HG02759 (cell line): ENCODE measurements around the gene USB1.

Experiments used
- ATAC-seq: cut with Tn5 transposase; IDR thresholded peaks from one replicate; pipeline ENCODE4 v1.9.1; 2021; ENCODE audit warnings: mild to moderate bottlenecking, moderate library complexity; ENCODE audit not compliant: unreplicated experiment

USB1 gene

DNA sequence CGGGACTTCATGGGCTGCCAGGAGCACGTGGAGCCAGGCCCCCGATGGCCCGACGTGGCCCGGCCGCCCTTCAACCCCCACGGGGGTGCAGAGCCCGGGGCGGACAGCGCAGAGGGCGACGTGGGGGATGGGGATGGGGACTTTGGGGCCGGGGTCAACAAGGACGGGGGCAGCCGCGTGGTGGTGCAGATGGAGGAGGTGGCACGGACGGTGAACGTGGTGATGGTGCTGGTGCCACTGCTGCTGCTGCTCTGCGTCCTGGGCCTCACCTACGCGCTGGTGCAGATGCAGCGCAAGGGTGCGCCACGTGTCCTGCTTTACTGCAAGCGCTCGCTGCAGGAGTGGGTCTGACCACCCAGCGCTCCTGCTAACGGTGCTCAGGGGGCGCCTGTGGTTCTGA lies 43.9 kb downstream of the USB1 start:
- ATAC-seq = no peak

DNA sequence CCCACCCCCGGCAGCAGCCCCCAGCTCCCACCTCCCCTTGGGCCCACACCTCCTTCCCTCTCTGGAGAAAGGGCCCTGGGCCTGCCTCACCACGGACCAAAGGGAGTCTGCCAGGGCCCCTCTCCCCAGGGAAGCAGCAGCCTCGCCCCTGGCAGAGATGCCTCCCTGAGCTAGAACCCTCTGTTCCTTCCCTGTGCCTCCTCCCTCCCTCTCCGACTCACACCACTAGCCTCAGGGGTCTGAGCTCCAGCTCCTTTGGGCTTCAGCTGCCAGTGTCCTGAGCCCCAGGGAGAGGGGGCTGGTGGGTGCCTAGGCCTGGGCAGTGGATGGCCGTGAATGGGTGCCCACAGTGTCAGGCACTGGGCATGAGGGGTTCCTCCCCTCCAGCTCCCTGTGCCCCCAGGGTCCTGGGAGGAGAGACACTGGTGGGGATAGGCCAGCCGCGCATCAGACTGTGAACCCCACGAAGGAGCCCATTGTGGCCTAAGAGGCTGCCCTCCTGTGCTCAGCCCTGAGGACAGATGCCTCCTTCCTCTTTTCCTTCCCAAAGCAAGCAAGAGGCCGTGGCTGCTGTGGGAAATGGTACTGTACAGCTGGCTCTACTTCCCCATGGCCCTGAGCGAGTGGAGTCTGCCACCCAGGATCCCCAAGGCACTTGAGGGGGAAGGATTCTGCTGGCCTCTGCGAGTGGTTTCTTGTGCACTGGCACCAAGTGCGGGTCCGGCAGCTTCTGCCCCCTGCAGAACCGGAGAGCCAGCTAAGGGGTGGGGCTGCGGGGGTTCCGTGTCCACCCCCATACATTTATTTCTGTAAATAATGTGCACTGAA lies 45.1 kb downstream of the USB1 start:
- no peak for ATAC-seq

- ATAC-seq = no peak
These were observed 45.7 kb downstream of the USB1 start for GRCh38 chr16:58046936-58047335.

DNA sequence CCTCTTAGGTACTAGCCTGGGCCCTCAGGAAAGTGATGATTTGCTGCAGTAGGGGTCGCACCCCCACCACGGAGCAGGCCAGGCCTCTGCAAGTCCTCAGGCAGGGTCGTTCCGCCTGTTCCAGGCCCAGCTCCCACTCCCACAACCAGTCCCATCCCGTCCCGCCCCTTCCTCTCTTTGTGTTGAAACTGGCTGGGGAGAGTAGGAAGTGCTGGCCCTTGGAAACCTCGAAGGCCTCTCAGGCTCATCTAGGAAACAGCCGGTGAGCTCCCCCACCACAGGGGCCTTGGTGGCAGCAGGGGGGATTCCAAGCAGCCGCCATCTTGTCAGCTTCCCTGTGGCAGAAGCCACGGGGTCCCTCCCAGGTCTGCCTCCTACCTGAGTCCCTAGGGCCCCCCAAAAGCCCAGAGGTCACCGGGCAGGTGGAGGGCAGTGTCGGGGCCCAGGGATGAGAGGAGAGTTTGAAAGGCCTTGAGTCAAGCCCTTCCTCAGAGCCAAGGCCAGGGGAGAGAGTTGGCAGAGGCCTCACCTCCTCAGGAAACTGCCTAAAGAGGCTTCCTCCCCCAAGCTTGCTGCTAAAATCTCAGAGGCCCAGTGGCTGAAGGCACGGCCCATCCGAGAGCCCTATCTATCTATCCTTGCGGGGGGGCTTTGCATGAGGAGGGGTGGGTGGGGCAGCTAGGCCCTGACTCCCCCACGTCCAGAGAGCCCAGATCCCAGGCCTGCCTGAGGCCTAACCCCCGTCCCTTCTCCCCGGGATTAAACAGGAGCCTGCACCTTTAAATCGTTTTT lies 46.5 kb downstream of the USB1 start:
- ATAC-seq = no peak

- ATAC-seq = no peak
These were observed 47.5 kb downstream of the USB1 start for GRCh38 chr16:58048494-58049231.

DNA sequence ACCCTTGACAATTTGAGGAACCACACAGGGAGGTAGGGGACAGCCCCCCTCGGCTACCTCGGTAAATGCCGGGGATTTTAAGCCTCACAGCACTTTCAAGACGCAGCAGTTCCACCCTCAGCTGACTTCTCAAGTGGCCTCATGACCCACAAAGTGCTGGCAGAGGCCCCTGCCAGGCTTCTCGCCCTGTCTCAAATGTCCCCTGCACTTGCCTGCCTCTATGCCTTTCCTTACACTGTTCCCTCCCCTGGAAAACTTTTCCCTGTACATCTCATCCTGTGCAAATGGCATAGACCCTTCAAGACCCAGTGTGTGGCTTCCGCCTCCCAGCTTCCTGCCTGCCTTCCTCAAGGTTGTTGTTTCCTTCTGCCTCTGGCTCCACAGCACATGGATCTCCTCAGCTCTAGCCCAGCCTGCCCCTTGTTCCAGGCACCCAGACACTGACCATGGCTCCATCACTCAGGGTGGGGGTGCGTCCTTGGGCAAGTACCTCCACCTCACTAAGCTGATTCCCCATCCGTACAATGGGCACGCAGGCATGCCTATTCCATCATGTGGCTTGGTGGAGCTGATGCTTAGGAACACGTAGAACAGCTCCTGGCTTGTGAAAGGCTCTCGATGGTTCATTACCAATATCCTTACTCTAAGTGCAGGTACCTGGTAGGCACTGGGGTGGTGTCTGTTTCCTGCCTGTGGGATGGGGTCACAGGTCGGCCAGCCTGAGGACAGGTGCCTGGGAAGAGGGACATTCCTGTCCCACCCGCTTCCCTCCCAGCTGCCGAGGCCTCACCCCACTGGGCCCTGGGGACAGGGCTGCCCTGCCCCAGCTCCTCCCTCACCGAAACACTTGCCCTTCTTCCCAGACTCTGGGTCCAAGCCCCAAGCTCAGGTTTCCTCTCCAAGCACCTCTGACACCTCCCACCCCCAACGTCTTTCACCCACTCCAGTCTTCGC lies 48.3 kb downstream of the USB1 start:
- ATAC-seq = no peak

DNA sequence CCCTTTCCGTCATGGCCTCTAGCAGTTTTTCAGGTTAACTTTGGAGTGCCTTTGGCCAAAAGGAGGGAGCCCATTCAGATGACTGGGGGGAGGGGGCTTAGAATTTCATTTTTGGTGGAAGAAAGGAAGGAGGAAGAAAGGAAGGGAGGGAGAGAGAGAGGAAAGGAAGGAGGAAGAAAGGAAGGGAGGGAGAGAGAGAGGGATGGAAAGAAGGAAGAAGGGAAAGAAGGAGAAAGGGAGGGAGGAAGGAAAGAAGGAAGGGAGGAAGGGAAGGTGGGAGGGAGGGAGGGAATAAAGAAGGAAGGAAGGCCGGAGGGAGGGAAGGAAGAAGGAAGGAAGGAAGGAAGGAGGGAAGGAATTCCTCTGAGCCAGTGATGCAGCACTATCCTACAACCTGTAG lies 50.1 kb downstream of the USB1 start:
- ATAC-seq = no peak

- no peak for ATAC-seq
These were observed 50.8 kb downstream of the USB1 start for GRCh38 chr16:58051821-58052603.

DNA sequence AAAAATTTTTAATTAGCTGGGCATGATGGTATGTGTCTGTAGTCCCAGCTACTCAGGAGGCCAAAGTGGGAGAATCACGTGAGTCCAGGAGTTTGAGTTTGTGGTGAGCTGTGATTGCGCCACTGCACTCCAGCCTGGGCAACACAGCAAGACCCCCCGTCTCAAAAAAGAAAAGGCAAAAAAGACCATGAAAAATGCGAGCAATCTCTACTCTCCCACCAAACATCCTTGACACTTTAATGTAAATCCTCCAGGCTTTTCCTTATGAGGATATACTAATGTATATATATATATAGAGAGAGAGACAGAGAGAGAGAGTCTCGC lies 52.4 kb downstream of the USB1 start:
- ATAC-seq = no peak

GRCh38 chr16:58054289-58054688 lies 53.1 kb downstream of the USB1 start:
- ATAC-seq = no peak

DNA sequence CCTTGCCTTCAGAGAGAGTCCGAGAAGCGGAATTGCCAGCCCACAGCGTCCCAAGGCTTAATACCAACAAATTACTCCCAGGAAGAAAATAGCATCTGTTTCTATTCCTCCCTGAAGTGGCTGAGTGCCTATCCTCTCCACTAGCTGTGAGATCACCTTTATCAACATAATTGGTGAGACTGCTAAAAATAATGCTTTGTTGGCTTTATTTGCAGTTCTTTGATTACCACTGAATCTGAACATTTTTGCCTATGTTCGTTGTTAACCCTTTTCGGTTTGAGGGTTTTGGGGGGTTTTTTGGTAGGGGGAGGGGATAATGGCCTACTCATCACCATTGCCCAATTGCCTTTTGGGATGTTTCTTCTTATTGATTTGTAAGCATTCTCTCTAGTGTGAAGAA lies 55.4 kb downstream of the USB1 start:
- ATAC-seq = no peak

GRCh38 chr16:58057121-58057520 lies 55.9 kb downstream of the USB1 start:
- ATAC-seq = no peak

- no peak for ATAC-seq
These were observed 56.6 kb downstream of the USB1 start for GRCh38 chr16:58057784-58058183.

DNA sequence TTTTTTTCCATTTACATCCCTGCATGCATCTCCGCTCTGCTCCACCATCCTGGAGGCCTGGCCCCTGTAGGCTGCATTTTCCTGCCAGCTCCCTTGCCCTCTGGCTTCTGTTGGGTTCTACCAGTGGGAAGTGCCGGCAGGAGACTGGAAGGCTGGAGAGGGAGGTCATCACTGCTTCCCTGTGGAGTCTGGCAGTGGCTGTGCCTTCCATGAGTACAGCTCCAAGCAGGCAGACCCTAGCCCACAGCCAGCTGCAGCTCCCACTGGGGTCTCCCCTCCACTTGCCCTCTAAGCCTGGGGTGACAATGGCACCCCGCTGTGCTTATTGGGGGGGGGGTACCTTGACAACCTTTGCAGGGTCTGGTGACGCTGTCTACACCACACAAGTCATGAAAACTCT lies 61.6 kb downstream of the USB1 start:
- ATAC-seq = no peak

DNA sequence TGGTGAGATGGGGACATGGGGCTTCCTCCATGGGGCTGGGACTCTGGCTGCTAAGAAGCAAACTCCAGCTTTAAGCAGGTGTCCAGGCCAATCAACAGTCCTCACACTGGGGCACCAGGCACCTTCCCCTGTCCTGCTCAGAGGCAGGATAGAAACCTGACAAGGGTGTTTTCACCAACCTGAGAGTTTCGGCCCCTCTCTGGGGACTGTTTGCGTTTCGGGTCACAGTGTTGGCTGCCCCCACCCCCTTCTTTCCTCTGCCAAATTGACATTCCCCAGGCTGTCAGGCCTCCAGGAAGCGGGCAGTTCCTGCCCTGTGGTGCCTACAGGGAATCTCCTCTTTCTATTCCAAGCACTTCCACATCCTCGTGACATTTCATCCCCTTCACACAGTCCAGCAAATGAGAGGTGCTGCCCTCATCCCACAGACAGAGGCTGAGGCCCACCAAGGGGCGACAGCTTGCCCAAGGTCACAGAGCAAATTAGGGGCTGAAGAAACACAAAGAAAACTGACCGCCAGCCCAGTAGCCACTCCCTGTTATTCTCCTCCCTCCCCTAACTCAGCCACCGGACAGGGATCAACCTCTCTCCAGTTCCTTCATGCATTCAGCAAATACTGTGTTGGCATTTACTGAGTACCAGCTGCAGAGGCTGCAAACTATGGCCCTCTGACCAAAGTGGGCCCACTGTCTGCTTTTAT lies 62.3 kb downstream of the USB1 start:
- ATAC-seq = no peak

- no peak for ATAC-seq
These were observed 69.4 kb downstream of the USB1 start for GRCh38 chr16:58070585-58070984.
